DMS53 treated with DMSO at 0.1 percent for 48 hours (cell line): Measurements from ENCODE around the gene RRP36.

Experiments used
- DNase-seq: peaks from one replicate; lab custom pipeline; 2025; ENCODE audit not compliant: unreplicated experiment; lab: John Stamatoyannopoulos, UW

Gene RRP36

GRCh38 chr6:43060755-43061633 is 39.6 kb downstream of the RRP36 start:
- DNase-seq, result no peak

- no peak for DNase-seq
Measured at GRCh38 chr6:43061861-43062260, 40.4 kb downstream of the RRP36 start.

GRCh38 chr6:43062818-43063217 is 41.4 kb downstream of the RRP36 start:
- no peak for DNase-seq

GRCh38 chr6:43070028-43070632 is 48.7 kb downstream of the RRP36 start:
- DNase-seq, result peak; percentile 31

GRCh38 chr6:43074847-43075669 is 53.6 kb downstream of the RRP36 start:
- no peak for DNase-seq

- DNase-seq, result peak; percentile 28
Measured at GRCh38 chr6:43075670-43076463, 54.4 kb downstream of the RRP36 start, which contains the start of gene PTK7. PTK7 (plus strand) TSS chr6:43076314; CDS start chr6:43076489, 175 bp downstream.

- no peak for DNase-seq
Measured at GRCh38 chr6:43076464-43077332, 55.3 kb downstream of the RRP36 start.

GRCh38 chr6:43077333-43077809 is 55.9 kb downstream of the RRP36 start:
- DNase-seq, result no peak

- no peak for DNase-seq
Measured at GRCh38 chr6:43077981-43078511, 56.6 kb downstream of the RRP36 start.

- no peak for DNase-seq
Measured at GRCh38 chr6:43078691-43079090, 57.3 kb downstream of the RRP36 start.
